Activated CD8-positive, alpha-beta memory T cell treated with anti-CD3 and anti-CD28 coated beads, Interleukin-2, amount 10 ng/mL, durations not matched to agents 7 days and 5 days (primary cell): Measurements from ENCODE around the gene DOCK2. TPM values are rescaled to one million over a fixed set of nuclear protein-coding genes. Genes with fewer than 3 reads are reported as not detected.

Experiments
- ATAC-seq: fragments of 150-1000 bp; cut with Tn5 transposase; one replicate; pipeline ENCODE4 v1.10.0; 2021; ENCODE audit warnings: moderate library complexity
- CTCF ChIA-PET: fragments of 350-600 bp; sonication (Branson Sonifier 250); formaldehyde crosslinking; loops from one replicate; lab custom pipeline; 2021; ENCODE audit warnings: antibody characterized with exemption; lab: Charles Lee
- DNase-seq: peaks from one replicate; pipeline ENCODE4 v3.0.0-alpha.2; 2020
- H3K27ac Mint-ChIP-seq: one replicate; pipeline ENCODE4 v1.8.0; 2021; ENCODE audit warnings: mild to moderate bottlenecking, mixed read lengths
- H3K27me3 Mint-ChIP-seq: one replicate; pipeline ENCODE4 v1.8.0; 2021; ENCODE audit warnings: mixed read lengths
- H3K36me3 Mint-ChIP-seq: one replicate; pipeline ENCODE4 v1.8.0; 2021; ENCODE audit warnings: mild to moderate bottlenecking, mixed read lengths
- H3K4me1 Mint-ChIP-seq: one replicate; pipeline ENCODE4 v1.8.0; 2021; ENCODE audit warnings: mixed read lengths
- H3K4me3 Mint-ChIP-seq: one replicate; pipeline ENCODE4 v1.8.0; 2021; ENCODE audit warnings: mild to moderate bottlenecking, moderate library complexity, mixed read lengths
- H3K9me3 Mint-ChIP-seq: one replicate; pipeline ENCODE4 v1.8.0; 2022; ENCODE audit warnings: low read depth, mixed read lengths
- total RNA-seq, 2 experiments: library from RNA; stranded (reverse); gene quantifications; one replicate each; pipeline ENCODE4 v1.2.3, GENCODE V29; 2021

Gene DOCK2
- total RNA-seq, 2 experiments from 2014 or later = 271 to 321 TPM

DNA sequence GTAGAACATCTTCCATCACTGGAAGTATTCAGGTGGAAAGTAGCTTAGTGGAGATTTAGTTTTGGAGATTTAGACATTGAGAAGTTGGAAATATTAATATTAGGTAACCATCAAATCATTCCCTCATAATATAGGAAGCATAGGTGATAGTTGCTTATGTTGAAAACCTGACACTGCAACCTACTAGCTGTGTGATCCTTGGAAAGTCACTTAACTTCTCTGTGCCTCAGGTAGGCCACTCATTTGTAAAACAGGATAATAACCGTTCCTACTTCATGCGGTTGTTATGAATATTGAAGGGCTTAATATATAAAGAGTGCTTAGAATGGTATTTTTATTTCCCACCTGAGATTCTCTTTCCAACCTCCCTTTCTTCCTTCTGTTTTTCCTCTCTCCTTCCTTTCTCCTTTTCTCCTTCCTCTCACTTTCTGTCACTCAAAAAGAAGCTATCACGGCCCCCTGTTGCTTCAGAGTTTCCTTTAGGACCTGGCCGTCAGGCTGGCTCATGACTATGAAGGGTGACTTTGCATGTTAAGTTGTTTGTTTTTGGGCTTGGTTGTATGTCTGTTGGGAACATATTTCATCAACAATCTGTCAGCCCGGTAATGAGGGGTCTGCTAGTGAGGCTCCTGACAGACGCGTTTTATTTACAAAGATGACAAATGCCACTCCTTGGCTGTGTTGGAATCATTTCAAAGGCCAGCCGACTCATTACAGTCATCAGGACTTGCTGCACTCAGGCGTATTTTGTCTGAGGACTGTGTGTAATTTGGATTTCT lies 31.0 kb downstream of the DOCK2 start:
- Mint-ChIP-seq H3K36me3 (peaks cover 47% of the 10 kb centered on the region), H3K9me3 (peaks cover 6% of the 10 kb centered on the region), H3K4me3 (no peak overlapping the region), H3K27ac (no peak overlapping the region), H3K27me3 (no peaks in the 10 kb centered on the region), H3K4me1 (peaks cover 24% of the 10 kb centered on the region)
- DNase-seq (no peak), ATAC-seq (no peak)
- CTCF ChIA-PET = interaction anchor here (1.1 to 1.3 kb wide), 2 partner anchors 9 to 11 kb away, joined by 3 to 5 read pairs; no protein-coding TSS in a partner anchor

DNA sequence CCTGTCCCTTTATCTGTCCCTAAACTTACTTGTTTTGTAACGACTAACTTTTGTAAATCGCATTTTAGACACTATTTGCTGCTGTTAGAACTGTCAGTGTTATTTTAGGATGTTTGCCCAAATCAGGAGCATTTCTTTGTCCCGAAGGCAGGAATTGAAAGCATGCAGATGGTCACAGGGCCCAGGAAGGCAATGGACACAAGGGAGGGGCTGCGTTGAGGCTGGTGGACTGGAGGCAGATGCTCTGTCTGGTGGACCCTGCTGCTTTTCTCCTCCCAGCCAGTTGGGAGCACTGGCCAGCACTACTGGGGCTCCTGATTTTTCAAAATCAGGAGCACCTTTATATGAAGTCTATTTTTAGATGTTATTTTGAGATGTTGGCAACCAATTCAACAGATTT lies 31.7 kb downstream of the DOCK2 start:
- peaks cover 18% of the 10 kb centered on the region for H3K4me1 Mint-ChIP-seq

DNA sequence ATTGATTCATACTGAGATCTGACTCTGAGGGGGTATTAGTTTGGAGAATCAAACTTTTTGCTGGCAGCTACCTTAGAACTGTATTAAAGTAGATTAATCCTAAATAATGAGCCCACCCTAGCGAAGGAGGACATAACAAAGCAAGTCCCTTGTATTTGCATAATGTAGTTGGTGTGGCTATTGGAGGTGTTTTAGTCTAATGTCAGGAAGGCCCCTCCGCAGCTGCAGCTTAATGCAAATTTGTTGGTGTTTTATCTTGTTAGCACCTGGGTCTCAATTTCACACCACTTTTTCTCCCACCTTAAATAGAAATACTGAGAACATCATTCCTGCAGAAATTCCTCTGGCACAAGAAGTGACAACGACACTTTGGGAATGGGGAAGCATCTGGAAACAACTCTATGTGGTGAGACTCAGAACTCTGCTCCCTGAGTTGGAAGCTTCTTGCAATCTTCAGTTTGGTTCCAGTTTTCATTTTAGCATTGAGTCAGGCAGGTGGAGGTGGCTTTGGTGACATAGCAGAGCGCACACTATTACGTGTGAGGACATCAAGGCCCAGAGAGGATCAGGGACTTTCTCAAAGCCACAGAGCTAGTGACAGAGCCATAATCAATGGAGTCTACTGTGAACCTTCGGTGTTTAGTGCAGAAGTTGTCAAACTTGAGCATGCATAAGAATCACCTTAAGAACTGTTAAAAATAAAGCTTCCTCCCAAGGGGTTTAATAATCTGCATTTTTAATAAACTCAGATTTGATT lies 33.9 kb downstream of the DOCK2 start:
- ATAC-seq (no peak), DNase-seq (no peak)
- no peaks in the 10 kb centered on the region for H3K9me3 Mint-ChIP-seq
- H3K36me3 Mint-ChIP-seq = peaks cover 46% of the 10 kb centered on the region
- H3K27ac Mint-ChIP-seq = peak overlapping the region; percentile 2
- peaks cover 15% of the 10 kb centered on the region for H3K4me1 Mint-ChIP-seq
- H3K27me3 Mint-ChIP-seq = no peaks in the 10 kb centered on the region
- CTCF ChIA-PET = interaction anchor here (1.4 kb wide), 1 partner anchor 26 kb away, joined by 3 read pairs; no protein-coding TSS in a partner anchor
- no peak overlapping the region for H3K4me3 Mint-ChIP-seq

More for the DNA sequence above, 31.7 kb downstream of the DOCK2 start:
- DNase-seq (no peak), ATAC-seq (no peak)
- CTCF ChIA-PET = no interaction called here
- Mint-ChIP-seq H3K27ac (no peak overlapping the region), H3K27me3 (no peaks in the 10 kb centered on the region), H3K9me3 (peaks cover 6% of the 10 kb centered on the region), H3K36me3 (peaks cover 43% of the 10 kb centered on the region), H3K4me3 (no peak overlapping the region)

DNA sequence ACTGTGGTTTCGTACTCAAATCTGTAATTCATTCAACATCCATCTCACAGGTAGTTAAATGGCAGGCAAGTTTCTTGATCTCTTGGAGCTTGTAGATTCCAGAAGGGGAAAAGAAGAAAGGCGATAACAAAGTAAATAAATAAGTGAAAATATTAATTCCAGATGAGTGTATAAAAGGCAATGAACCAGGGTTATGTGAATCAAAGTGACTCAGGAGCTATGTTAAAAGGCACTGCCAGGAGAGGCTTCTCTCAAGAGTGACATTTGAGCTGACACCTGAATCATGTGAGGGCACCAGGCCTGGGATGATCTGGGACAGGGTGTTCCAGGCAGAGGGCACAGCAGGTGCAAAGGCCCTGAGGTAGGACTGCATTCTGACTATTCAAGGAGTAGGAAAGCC lies 45.0 kb downstream of the DOCK2 start:
- Mint-ChIP-seq H3K4me1 (no peaks in the 10 kb centered on the region), H3K4me3 (no peak overlapping the region), H3K36me3 (peaks cover 71% of the 10 kb centered on the region), H3K27me3 (no peaks in the 10 kb centered on the region), H3K9me3 (no peaks in the 10 kb centered on the region), H3K27ac (no peak overlapping the region)
- CTCF ChIA-PET = no interaction called here
- ATAC-seq = no peak
- DNase-seq = no peak

DNA sequence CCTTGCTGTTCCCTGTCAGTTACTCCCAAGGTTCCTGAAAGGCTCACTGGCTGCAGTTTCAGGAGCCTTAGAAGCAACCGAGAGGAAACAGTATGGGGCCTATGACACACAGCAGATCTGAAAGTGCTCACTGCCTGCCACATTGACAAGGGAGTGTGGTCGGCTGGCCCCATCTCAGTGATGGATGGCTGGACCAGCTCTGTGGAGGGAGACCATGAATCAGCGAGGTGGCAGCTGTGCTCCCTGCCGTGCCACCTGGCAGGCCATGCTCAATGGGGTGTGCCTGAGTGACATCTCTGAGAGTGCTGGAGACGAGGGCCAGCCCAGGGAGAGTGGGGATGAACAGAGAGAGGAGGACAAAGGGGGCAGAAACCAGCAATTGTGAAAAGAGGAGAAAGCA lies 49.1 kb downstream of the DOCK2 start:
- H3K27me3 Mint-ChIP-seq = no peaks in the 10 kb centered on the region
- H3K4me1 Mint-ChIP-seq = no peaks in the 10 kb centered on the region
- ATAC-seq (no peak), DNase-seq (no peak)
- CTCF ChIA-PET = interaction anchor here (0.9 to 1.0 kb wide), 2 partner anchors 385 to 540 kb away, joined by 3 read pairs; no protein-coding TSS in a partner anchor
- H3K36me3 Mint-ChIP-seq = peaks cover 70% of the 10 kb centered on the region
- H3K27ac Mint-ChIP-seq = peak overlapping the region; percentile 12
- H3K9me3 Mint-ChIP-seq = no peaks in the 10 kb centered on the region
- H3K4me3 Mint-ChIP-seq = no peak overlapping the region

DNA sequence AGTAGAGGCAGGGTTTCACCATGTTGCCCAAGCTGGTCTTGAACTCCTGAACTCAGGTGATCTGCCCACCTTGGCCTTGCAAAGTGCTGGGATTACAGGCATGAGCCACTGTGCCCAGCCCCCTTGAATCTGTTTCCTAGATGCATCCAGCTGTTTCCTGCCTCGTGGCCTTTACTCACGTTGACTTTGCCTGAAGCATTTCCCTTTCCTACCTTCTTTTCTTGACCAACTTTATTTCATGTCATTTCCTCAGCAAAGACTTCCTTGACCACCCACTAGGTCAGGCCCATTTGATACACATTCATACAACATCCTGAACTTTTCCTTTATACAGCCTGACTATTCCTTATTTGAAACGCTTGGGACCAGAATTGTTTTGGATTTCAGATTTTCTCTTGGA lies 51.0 kb downstream of the DOCK2 start:
- no peaks in the 10 kb centered on the region for H3K9me3 Mint-ChIP-seq
- H3K4me1 Mint-ChIP-seq = no peaks in the 10 kb centered on the region
- no peak overlapping the region for H3K4me3 Mint-ChIP-seq
- DNase-seq (no peak), ATAC-seq (no peak)
- H3K27ac Mint-ChIP-seq = no peak overlapping the region
- peaks cover 64% of the 10 kb centered on the region for H3K36me3 Mint-ChIP-seq
- no peaks in the 10 kb centered on the region for H3K27me3 Mint-ChIP-seq
- CTCF ChIA-PET = no interaction called here

DNA sequence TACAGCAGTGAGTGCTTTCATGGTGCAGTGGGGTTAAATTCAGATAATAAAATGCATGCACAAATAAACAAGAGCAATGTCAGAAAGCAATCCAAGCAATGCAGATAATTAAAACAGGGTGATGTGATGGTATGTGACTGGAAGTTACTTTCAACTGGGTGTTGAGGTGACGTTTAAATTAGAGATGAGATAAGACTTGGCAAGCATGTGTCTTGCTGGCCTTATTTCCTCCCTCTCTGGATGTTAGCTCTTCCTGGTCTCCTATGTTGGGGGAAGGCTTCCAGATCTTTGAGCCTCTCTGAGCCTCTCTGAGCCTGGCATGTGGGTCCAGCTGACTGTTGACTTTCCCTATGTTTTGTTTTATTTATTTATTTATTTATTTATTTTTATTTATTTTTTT lies 54.4 kb downstream of the DOCK2 start:
- peaks cover 6% of the 10 kb centered on the region for H3K4me1 Mint-ChIP-seq
- DNase-seq (no peak), ATAC-seq (no peak)
- H3K27ac Mint-ChIP-seq = no peak overlapping the region
- CTCF ChIA-PET = no interaction called here
- H3K36me3 Mint-ChIP-seq = peaks cover 61% of the 10 kb centered on the region
- H3K27me3 Mint-ChIP-seq = no peaks in the 10 kb centered on the region
- H3K9me3 Mint-ChIP-seq = no peaks in the 10 kb centered on the region
- H3K4me3 Mint-ChIP-seq = no peak overlapping the region

DNA sequence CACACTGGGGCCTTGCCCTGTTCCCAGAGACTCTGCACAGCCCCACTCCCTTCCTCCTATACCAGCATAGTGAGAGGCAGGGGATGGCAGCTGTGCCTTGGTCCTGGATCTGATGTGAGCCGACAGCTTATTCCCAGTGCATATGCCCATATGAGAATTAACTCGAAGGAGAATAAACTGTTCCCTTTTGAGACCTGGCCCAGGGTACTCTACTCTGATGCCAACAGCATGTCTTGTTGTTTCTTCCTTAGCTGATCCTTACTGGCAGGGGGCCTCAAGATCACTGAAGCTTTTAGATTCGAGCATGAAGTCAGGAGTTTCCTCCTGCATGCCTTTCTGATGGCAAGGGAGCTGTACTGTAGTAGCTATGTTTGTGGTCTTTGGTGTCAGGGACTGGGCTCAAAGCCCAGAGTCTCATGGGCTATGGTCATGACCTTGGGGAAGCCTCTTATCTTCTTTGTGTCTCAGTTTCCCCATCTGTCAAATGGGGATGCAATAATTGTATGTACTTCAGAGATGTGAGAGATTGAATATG lies 57.1 kb downstream of the DOCK2 start:
- ATAC-seq (no peak), DNase-seq (no peak)
- Mint-ChIP-seq H3K27me3 (no peaks in the 10 kb centered on the region), H3K27ac (no peak overlapping the region), H3K36me3 (peaks cover 67% of the 10 kb centered on the region), H3K9me3 (no peaks in the 10 kb centered on the region), H3K4me1 (peaks cover 6% of the 10 kb centered on the region), H3K4me3 (no peak overlapping the region)
- CTCF ChIA-PET = interaction anchor here (0.9 kb wide), 1 partner anchor 13 kb away, joined by 3 read pairs; no protein-coding TSS in a partner anchor

DNA sequence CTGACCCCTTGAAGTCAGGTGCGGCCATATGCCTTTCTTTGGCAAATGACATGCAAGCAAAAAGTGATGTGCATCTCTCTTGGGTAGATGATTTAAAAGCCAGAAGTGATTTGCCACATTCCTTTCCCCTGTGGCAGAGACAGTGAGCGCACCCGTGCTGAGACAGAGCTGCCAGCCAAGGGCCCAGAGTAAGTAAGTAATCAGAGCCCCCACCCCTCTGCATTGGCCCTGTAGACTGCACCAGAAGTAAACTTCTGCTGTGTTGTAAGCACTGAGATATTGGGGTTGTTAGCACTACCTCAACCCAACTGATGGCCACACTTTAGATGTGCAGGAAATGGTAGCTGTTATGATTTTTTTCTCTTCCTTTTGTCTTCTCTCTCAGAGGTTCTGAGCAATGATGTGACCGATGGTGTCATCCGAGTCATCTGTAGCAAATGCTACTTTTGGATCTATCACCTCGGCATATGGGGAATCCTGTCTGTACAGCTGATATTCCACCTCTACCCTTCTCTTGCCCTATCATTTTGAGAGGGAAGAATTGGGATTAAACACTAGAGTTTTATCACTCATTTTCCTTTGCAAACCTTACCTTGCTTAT lies 58.0 kb downstream of the DOCK2 start:
- no peak overlapping the region for H3K4me3 Mint-ChIP-seq
- H3K9me3 Mint-ChIP-seq = no peaks in the 10 kb centered on the region
- no peak for ATAC-seq
- peaks cover 6% of the 10 kb centered on the region for H3K4me1 Mint-ChIP-seq
- no peaks in the 10 kb centered on the region for H3K27me3 Mint-ChIP-seq
- no peak for DNase-seq
- H3K36me3 Mint-ChIP-seq = peaks cover 69% of the 10 kb centered on the region
- H3K27ac Mint-ChIP-seq = peak overlapping the region; percentile 31
- CTCF ChIA-PET = no interaction called here

DNA sequence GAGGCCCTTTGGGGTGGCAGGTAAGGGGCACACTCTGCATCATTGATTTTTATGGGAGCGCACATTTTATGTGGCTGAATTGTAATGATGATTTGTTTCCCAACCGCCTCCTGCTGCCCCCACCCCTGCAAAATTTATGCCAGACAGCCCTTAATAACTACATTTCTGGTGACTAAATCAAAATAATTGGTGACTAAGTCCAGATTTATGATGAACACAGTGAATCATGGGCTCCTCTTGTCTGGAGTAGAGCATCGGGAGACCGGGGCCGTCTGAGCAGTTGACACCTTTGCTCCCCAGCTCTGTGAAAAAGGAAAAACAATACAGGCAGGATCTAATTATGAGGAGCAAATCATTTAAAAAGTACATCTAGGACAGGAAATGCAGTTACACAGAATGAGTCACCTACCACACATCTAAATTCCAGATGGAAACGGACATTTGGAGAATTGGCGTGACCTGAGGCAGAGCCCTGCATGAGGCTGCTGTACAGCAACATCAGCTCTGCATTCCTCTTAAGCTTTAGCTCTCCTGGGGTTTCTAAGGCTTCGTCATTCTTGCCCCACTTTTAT lies 58.9 kb downstream of the DOCK2 start:
- no peak overlapping the region for H3K4me3 Mint-ChIP-seq
- ATAC-seq (no peak), DNase-seq (no peak)
- H3K27me3 Mint-ChIP-seq = no peaks in the 10 kb centered on the region
- no peaks in the 10 kb centered on the region for H3K9me3 Mint-ChIP-seq
- peaks cover 67% of the 10 kb centered on the region for H3K36me3 Mint-ChIP-seq
- CTCF ChIA-PET = interaction anchor here (1.4 kb wide), 1 partner anchor 26 kb away, joined by 3 read pairs; no protein-coding TSS in a partner anchor
- H3K27ac Mint-ChIP-seq = no peak overlapping the region
- H3K4me1 Mint-ChIP-seq = peaks cover 6% of the 10 kb centered on the region

DNA sequence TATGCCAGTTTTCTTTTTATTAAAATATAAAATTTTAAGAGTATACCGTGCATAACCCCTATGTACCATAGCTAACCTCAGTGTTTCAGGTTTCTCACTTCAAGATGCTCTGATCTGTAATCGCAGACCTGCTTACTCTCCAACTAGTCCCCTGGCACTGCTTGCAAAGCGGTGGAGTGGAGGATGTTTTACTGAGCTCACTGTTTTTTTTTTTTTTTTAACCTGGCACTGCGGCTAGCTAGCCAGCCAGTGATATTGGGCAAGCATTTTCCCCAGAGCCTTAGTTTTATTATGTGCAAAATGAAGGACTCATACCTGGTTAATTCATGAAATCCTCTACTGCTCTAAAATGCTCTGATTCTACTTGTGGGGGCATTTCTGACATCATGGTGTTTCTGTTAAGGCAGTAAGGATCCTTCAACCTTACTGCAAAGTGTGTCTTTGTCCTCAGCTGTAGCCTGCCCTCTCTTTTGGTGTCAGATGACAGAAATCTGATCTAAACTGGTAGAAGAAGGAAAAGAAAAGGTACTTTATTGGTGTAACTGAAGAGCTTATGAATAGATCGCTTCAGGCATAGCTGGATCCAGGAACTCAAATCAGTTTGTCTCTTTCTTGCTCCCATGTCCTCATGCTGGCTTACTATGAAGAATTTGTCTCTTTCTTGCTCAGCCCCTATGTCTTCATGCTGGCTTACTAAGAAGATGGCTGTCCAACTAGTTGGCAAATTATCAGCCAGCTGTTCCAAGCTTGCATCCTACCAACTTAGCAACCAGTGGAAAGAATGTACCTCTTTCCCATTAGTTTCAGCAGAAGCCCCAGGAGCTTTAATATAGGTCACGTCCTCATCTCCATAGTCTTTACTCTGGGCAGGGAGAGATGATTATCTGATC lies 59.8 kb downstream of the DOCK2 start:
- peaks cover 6% of the 10 kb centered on the region for H3K4me1 Mint-ChIP-seq
- no peak overlapping the region for H3K4me3 Mint-ChIP-seq
- no peaks in the 10 kb centered on the region for H3K27me3 Mint-ChIP-seq
- no peak overlapping the region for H3K27ac Mint-ChIP-seq
- H3K9me3 Mint-ChIP-seq = no peaks in the 10 kb centered on the region
- CTCF ChIA-PET = interaction anchor here (1.4 kb wide), 1 partner anchor 26 kb away, joined by 3 read pairs; no protein-coding TSS in a partner anchor
- H3K36me3 Mint-ChIP-seq = peaks cover 67% of the 10 kb centered on the region
- ATAC-seq (no peak), DNase-seq (no peak)

DNA sequence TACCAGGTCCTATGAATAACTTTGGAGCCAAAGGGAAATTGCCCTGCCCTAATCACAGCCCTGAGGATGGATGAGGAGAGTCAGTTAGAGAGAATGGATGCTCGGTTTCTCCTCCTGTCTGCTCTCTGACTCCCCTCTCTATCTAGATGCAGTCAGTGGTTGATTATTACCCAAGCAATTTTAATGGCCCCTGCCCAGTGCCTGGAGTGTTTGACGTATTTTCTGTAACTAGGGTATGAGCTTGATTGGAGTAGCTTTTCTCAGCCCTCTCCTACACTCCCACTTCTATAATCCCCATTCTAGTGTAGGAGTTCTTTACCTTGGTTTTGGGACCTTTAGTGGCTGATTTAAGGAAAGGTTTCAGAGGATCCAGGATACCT lies 60.4 kb downstream of the DOCK2 start:
- Mint-ChIP-seq H3K4me1 (peaks cover 6% of the 10 kb centered on the region), H3K36me3 (peaks cover 73% of the 10 kb centered on the region), H3K9me3 (no peaks in the 10 kb centered on the region), H3K27ac (no peak overlapping the region), H3K27me3 (no peaks in the 10 kb centered on the region), H3K4me3 (no peak overlapping the region)
- DNase-seq = no peak
- CTCF ChIA-PET = interaction anchor here (1.4 kb wide), 1 partner anchor 27 kb away, joined by 3 read pairs; no protein-coding TSS in a partner anchor
- ATAC-seq = no peak
